HG03097 (cell line): Measurements from ENCODE around the gene MT1A.

Experiments used
- ATAC-seq: cut with Tn5 transposase; IDR thresholded peaks from one replicate; pipeline ENCODE4 v1.9.1; 2021; ENCODE audit not compliant: unreplicated experiment, low FRiP score

Gene MT1A

GRCh38 chr16:56637814-56638750 lies at the start of gene MT1A:
MT1A (plus strand) TSS chr16:56638666; CDS start chr16:56638739, 73 bp downstream.
- no peak for ATAC-seq

GRCh38 chr16:56588781-56589140 lies 49.7 kb upstream of the MT1A start:
- no peak for ATAC-seq

- ATAC-seq, result no peak
Observed at GRCh38 chr16:56589141-56590039, 49.1 kb upstream of the MT1A start, which contains the start of gene MT3. MT3 (plus strand) TSS chr16:56589528; CDS start chr16:56589591, 63 bp downstream.

- ATAC-seq, result no peak
Observed at GRCh38 chr16:56591377-56592060, 46.9 kb upstream of the MT1A start.

GRCh38 chr16:56593573-56594291 lies 44.7 kb upstream of the MT1A start:
- ATAC-seq, result no peak

- no peak for ATAC-seq
Observed at GRCh38 chr16:56594292-56594619, 44.2 kb upstream of the MT1A start.

GRCh38 chr16:56600398-56600999 lies 38.0 kb upstream of the MT1A start:
- no peak for ATAC-seq

- ATAC-seq, result no peak
Observed at GRCh38 chr16:56601325-56601724, 37.1 kb upstream of the MT1A start.

GRCh38 chr16:56603589-56603988 lies 34.9 kb upstream of the MT1A start:
- ATAC-seq, result no peak

GRCh38 chr16:56604966-56605365 lies 33.5 kb upstream of the MT1A start:
- ATAC-seq, result no peak

GRCh38 chr16:56605475-56605874 lies 33.0 kb upstream of the MT1A start:
- no peak for ATAC-seq

GRCh38 chr16:56606071-56606475 lies 32.4 kb upstream of the MT1A start:
- ATAC-seq, result no peak

- ATAC-seq, result no peak
Observed at GRCh38 chr16:56606476-56607108, 31.9 kb upstream of the MT1A start.

- no peak for ATAC-seq
Observed at GRCh38 chr16:56607109-56607618, 31.3 kb upstream of the MT1A start.

GRCh38 chr16:56607675-56608042 lies 30.8 kb upstream of the MT1A start:
- ATAC-seq, result no peak

GRCh38 chr16:56608043-56608875 lies 30.2 kb upstream of the MT1A start, which contains the start of gene MT2A:
MT2A (plus strand) TSS chr16:56608584; CDS start chr16:56608656, 72 bp downstream.
- peak; percentile 78 for ATAC-seq

GRCh38 chr16:56608876-56609462 lies 29.5 kb upstream of the MT1A start:
- peak; percentile 1 for ATAC-seq

GRCh38 chr16:56609463-56609921 lies 29.0 kb upstream of the MT1A start:
- peak; percentile 34 for ATAC-seq
